H1 (cell line): ENCODE data around the gene COX18. TPM values are rescaled to one million over a fixed set of nuclear protein-coding genes. Genes with fewer than 3 reads are reported as not detected.

Experiments used
- CTCF ChIA-PET: fragments of 300-600 bp; sonication (Branson Sonifier 250); formaldehyde crosslinking; loops from one replicate; lab custom pipeline; 2021; ENCODE audit not compliant: partially characterized antibody; lab: Charles Lee
- POLR2A ChIA-PET: fragments of 300-600 bp; sonication (Branson Sonifier 250); formaldehyde crosslinking; loops from one replicate; lab custom pipeline; 2021; ENCODE audit warnings: inconsistent platforms; ENCODE audit not compliant: partially characterized antibody; lab: Charles Lee
- DNase-seq, 2 experiments: peaks; one replicate each; pipeline versions ENCODE4 v3.0.0 to v3.0.0-alpha.2; 2010 to 2022; ENCODE audit warnings: low spot score in 2 of 2, low read depth in 1 of 2, mixed read lengths in 1 of 2
- FAIRE-seq: peaks from 2 replicates; lab custom pipeline; 2011; peaks lifted over from hg19 to GRCh38; lab: Jason Lieb, UNC
- H2AFZ ChIP-seq: 2 replicates; pipeline ENCODE4 v1.8.1; 2012; ENCODE audit warnings: low read length, inconsistent platforms
- H2AK5ac ChIP-seq: 2 replicates; pipeline ENCODE4 v1.6.1; 2013; ENCODE audit warnings: low read depth, low read length
- H2BK120ac ChIP-seq: replicated peaks from 2 replicates; pipeline ENCODE3; 2013; ENCODE audit warnings: low read depth, low read length, inconsistent platforms
- H2BK12ac ChIP-seq: 2 replicates; pipeline ENCODE4 v1.6.1; 2013; ENCODE audit warnings: low read depth, low read length
- H2BK15ac ChIP-seq: 2 replicates; pipeline ENCODE4 v1.6.1; 2013; ENCODE audit warnings: low read length
- H2BK20ac ChIP-seq: 2 replicates; pipeline ENCODE4 v1.6.1; 2013; ENCODE audit warnings: low read length
- H2BK5ac ChIP-seq: 2 replicates; pipeline ENCODE4 v1.6.1; 2013; ENCODE audit warnings: low read depth, low read length
- H3K14ac ChIP-seq: 2 replicates; pipeline ENCODE4 v1.6.1; 2013; ENCODE audit warnings: inconsistent platforms; ENCODE audit not compliant: insufficient read length
- H3K18ac ChIP-seq: 2 replicates; pipeline ENCODE4 v1.6.1; 2013; ENCODE audit warnings: low read length; ENCODE audit errors: extremely low read depth
- H3K23ac ChIP-seq: 2 replicates; pipeline ENCODE4 v1.6.1; 2013; ENCODE audit warnings: inconsistent platforms; ENCODE audit not compliant: insufficient read length
- H3K23me2 ChIP-seq: 2 replicates; pipeline ENCODE4 v1.6.1; 2013; ENCODE audit warnings: low read depth, low read length
- H3K27ac ChIP-seq: 2 replicates; pipeline ENCODE4 v1.6.1; 2011; ENCODE audit warnings: low read depth, low read length, inconsistent platforms
- H3K27me3 ChIP-seq, 4 experiments: replicated peaks in 1 of 4; 1 replicate in 1 of 4; 2 replicates in 3 of 4; pipeline versions ENCODE4 v1.6.1 to v1.8.1; 2011 to 2013; ENCODE audit warnings: low read length in 3 of 4, mild to moderate bottlenecking in 3 of 4, inconsistent platforms in 2 of 4, mixed read lengths in 2 of 4, moderate library complexity in 1 of 4; ENCODE audit not compliant: control insufficient read depth in 3 of 4, insufficient read depth in 3 of 4; ENCODE audit errors: extremely low read depth in 1 of 4
- H3K36me3 ChIP-seq, 4 experiments: 2 replicates each; pipeline versions ENCODE4 v1.6.1 to v1.8.1; 2011 to 2013; ENCODE audit warnings: mild to moderate bottlenecking in 4 of 4, low read length in 3 of 4, moderate library complexity in 2 of 4, control low read depth in 1 of 4, inconsistent platforms in 1 of 4; ENCODE audit not compliant: insufficient read depth in 4 of 4, control insufficient read depth in 2 of 4
- H3K4ac ChIP-seq: replicated peaks from 2 replicates; pipeline ENCODE3; 2013; ENCODE audit warnings: low read length, low read depth, mixed read lengths, inconsistent platforms; ENCODE audit not compliant: insufficient read length
- H3K4me1 ChIP-seq, 4 experiments: replicated peaks in 1 of 4; 1 replicate in 1 of 4; 2 replicates in 3 of 4; pipeline versions ENCODE4 v1.6.1 to v1.8.1; 2011 to 2013; ENCODE audit warnings: low read length in 3 of 4, inconsistent platforms in 2 of 4, mixed read lengths in 1 of 4; ENCODE audit not compliant: insufficient read depth in 4 of 4, control insufficient read depth in 3 of 4
- H3K4me2 ChIP-seq, 2 experiments: 2 replicates each; pipeline versions ENCODE4 v1.6.1 to v1.8.1; 2011 to 2013; ENCODE audit warnings: low read depth in 2 of 2, low read length in 2 of 2, control low read depth in 1 of 2, inconsistent platforms in 1 of 2, mild to moderate bottlenecking in 1 of 2; ENCODE audit not compliant: insufficient read depth in 1 of 2
- H3K4me3 ChIP-seq, 4 experiments: fragments of 200-600, 300-600 bp in 1 of 4; sonication (generic), shearing (Covaris generic), sonication (Bioruptor Twin) in 1 of 4; 2 replicates each; pipeline versions ENCODE4 v1.5.1 to v1.8.1; 2011 to 2016; ENCODE audit warnings: low read length in 4 of 4, low read depth in 3 of 4, control low read depth in 2 of 4, inconsistent platforms in 2 of 4, mild to moderate bottlenecking in 2 of 4, mixed read lengths in 1 of 4, moderate library complexity in 1 of 4; ENCODE audit not compliant: insufficient read depth in 2 of 4; ENCODE audit errors: extremely low read depth in 1 of 4
- H3K56ac ChIP-seq: replicated peaks from 2 replicates; pipeline ENCODE3; 2013; ENCODE audit warnings: low read depth, mild to moderate bottlenecking, mixed read lengths, low read length, inconsistent platforms; ENCODE audit not compliant: insufficient read length
- H3K79me1 ChIP-seq: 2 replicates; pipeline ENCODE4 v1.6.1; 2013; ENCODE audit warnings: low read depth, low read length, control low read depth
- H3K79me2 ChIP-seq, 2 experiments: 2 replicates each; pipeline versions ENCODE4 v1.6.1 to v1.8.1; 2012 to 2013; ENCODE audit warnings: low read length in 2 of 2, mild to moderate bottlenecking in 2 of 2, inconsistent platforms in 1 of 2; ENCODE audit not compliant: insufficient read depth in 2 of 2, control insufficient read depth in 1 of 2
- H3K9ac ChIP-seq, 4 experiments: replicated peaks in 1 of 4; 1 replicate in 1 of 4; 2 replicates in 3 of 4; pipeline versions ENCODE4 v1.6.1 to v1.8.1; 2011 to 2013; ENCODE audit warnings: low read depth in 3 of 4, low read length in 3 of 4, control low read depth in 2 of 4, mild to moderate bottlenecking in 2 of 4, moderate library complexity in 2 of 4, inconsistent platforms in 1 of 4; ENCODE audit errors: extremely low read depth in 1 of 4
- H3K9me3 ChIP-seq, 2 experiments: 2 replicates each; pipeline versions ENCODE4 v1.6.1 to v1.8.1; 2012 to 2013; ENCODE audit warnings: mild to moderate bottlenecking in 2 of 2, moderate library complexity in 2 of 2, control low read depth in 1 of 2, inconsistent platforms in 1 of 2, low read depth in 1 of 2, low read length in 1 of 2, mixed read lengths in 1 of 2; ENCODE audit not compliant: insufficient read depth in 2 of 2
- H4K20me1 ChIP-seq, 2 experiments: replicated peaks in 1 of 2; 2 replicates each; pipeline versions ENCODE3 to v1.8.1; 2011 to 2013; ENCODE audit warnings: inconsistent platforms in 2 of 2, low read length in 2 of 2, mild to moderate bottlenecking in 1 of 2; ENCODE audit not compliant: insufficient read depth in 2 of 2, control insufficient read depth in 1 of 2
- H4K5ac ChIP-seq: 2 replicates; pipeline ENCODE4 v1.6.1; 2013; ENCODE audit warnings: low read length, low read depth, mixed read lengths, inconsistent platforms; ENCODE audit not compliant: insufficient read length
- H4K8ac ChIP-seq: 2 replicates; pipeline ENCODE4 v1.8.0; 2013; ENCODE audit warnings: mild to moderate bottlenecking, moderate library complexity, low read length, inconsistent platforms; ENCODE audit not compliant: insufficient read depth; ENCODE audit errors: extremely low read depth
- H4K91ac ChIP-seq: replicated peaks from 2 replicates; pipeline ENCODE3; 2013; ENCODE audit warnings: low read length, mixed read lengths, inconsistent platforms; ENCODE audit not compliant: insufficient read length
- BACH1 ChIP-seq: IDR thresholded peaks from 2 replicates; pipeline ENCODE4 v1.6.1; 2012; ENCODE audit warnings: low read length, improper control_type of control experiment
- BRCA1 ChIP-seq: IDR thresholded peaks from 2 replicates; pipeline ENCODE4 v1.6.1; 2012; ENCODE audit warnings: low read depth, low read length, improper control_type of control experiment
- CEBPB ChIP-seq: IDR thresholded peaks from 2 replicates; pipeline ENCODE4 v1.6.1; 2012; ENCODE audit warnings: low read depth, low read length
- EGR1 ChIP-seq: IDR thresholded peaks from 2 replicates; pipeline ENCODE4 v1.6.1; 2011; ENCODE audit warnings: low read depth, low read length, borderline replicate concordance
- JUN ChIP-seq: IDR thresholded peaks from 2 replicates; pipeline ENCODE4 v1.6.1; 2011; ENCODE audit warnings: low read depth, mild to moderate bottlenecking, improper control_type of control experiment, low read length
- KDM4A ChIP-seq: IDR thresholded peaks from one replicate; pipeline ENCODE4 v1.7.1; 2012; ENCODE audit warnings: low read depth, mild to moderate bottlenecking, moderate library complexity, low read length, inconsistent platforms; ENCODE audit not compliant: severe bottlenecking
- KDM5A ChIP-seq: fragments of 200-600 bp; IDR thresholded peaks from 2 replicates; pipeline ENCODE4 v1.7.1; 2012; ENCODE audit warnings: mild to moderate bottlenecking, low read length, inconsistent platforms, mixed read lengths
- RFX5 ChIP-seq: IDR thresholded peaks from 2 replicates; pipeline ENCODE4 v1.6.1; 2011; ENCODE audit warnings: low read depth, low read length, improper control_type of control experiment, borderline replicate concordance
- SIRT6 ChIP-seq: IDR thresholded peaks from one replicate; pipeline ENCODE4 v1.7.1; 2012; ENCODE audit warnings: low read length, inconsistent platforms
- SP4 ChIP-seq: IDR thresholded peaks from 2 replicates; pipeline ENCODE4 v1.6.1; 2012; ENCODE audit warnings: low read length, inconsistent platforms
- TAF7 ChIP-seq: optimal IDR thresholded peaks from 2 replicates; pipeline ENCODE3; 2011; ENCODE audit warnings: low read depth, mild to moderate bottlenecking, inconsistent platforms, low read length, moderate library complexity, borderline replicate concordance
- ZNF274 ChIP-seq: IDR thresholded peaks from 2 replicates; pipeline ENCODE4 v1.7.0; 2012; ENCODE audit warnings: low read length, borderline replicate concordance; ENCODE audit errors: extremely low read depth
- WGBS, 2 experiments: shearing (Covaris generic) in 1 of 2; methylation state at CpG; one replicate each; pipeline versions ENCODE4 v1.1.6 to v1.1.7; 2013 to 2015; ENCODE audit warnings: low lambda C conversion rate in 2 of 2, mixed read lengths in 2 of 2, inconsistent platforms in 1 of 2, low coverage in 1 of 2, missing lambda C conversion rate in 1 of 2; ENCODE audit not compliant: insufficient replicate concordance in 2 of 2, insufficient coverage in 1 of 2, insufficient read length in 1 of 2; ENCODE audit errors: extremely low coverage in 1 of 2, missing lambda C conversion rate in 1 of 2; 5-methylcytosine and 5-hydroxymethylcytosine counted together
- polyA plus RNA-seq, 7 experiments: library from polyadenylated mRNA; depleted of rRNA in 3 of 7; stranded (reverse) in 5 of 7; unstranded in 2 of 7; fragments of >200 nt in 5 of 7; fragments of 200-250 nt in 2 of 7; gene quantifications; 1 replicate in 5 of 7; 2 replicates in 1 of 7; 4 replicates in 1 of 7; pipeline versions ENCODE4 v1.2.1 to v1.2.3, GENCODE V29; 2011 to 2013; ENCODE audit warnings: missing spikeins in 2 of 7, mixed read lengths in 2 of 7
- total RNA-seq: library from RNA; stranded (reverse); fragmentation: NEBNext Ultra II Directional; extraction: Animal tissue kit (Norgen Biotek cat#: 25700); gene quantifications from 2 replicates; pipeline ENCODE4 v1.2.1, GENCODE V29; 2021

COX18 gene
- total and polyA plus RNA-seq, 2 of the 8 experiments (the other 6 are each of a cell fraction or from before 2014, with no cell fraction given): 23.0 to 23.7 TPM

- Histone ChIP-seq H2BK20ac (no peak overlapping the region), H3K27me3 (no peaks in the 10 kb centered on the region), H3K23ac (no peak overlapping the region), H2BK120ac (no peak overlapping the region), H3K27ac (no peak overlapping the region), H3K56ac (no peak overlapping the region), H3K4me2 (no peak overlapping the region), H3K4ac (no peak overlapping the region), H2AK5ac (no peak overlapping the region), H3K79me1 (no peaks in the 10 kb centered on the region), H3K4me3 (no peak overlapping the region), H2BK12ac (no peak overlapping the region), H2BK15ac (no peak overlapping the region), H4K8ac (no peak overlapping the region), H4K91ac (no peak overlapping the region), H3K79me2 (no peaks in the 10 kb centered on the region), H2AFZ (no peak overlapping the region), H3K18ac (no peak overlapping the region), H3K14ac (no peak overlapping the region), H3K9ac (no peak overlapping the region), H3K4me1 (no peaks in the 10 kb centered on the region), H4K5ac (no peak overlapping the region), H2BK5ac (no peak overlapping the region), H3K36me3 (peaks cover 6 to 45% (median 19%) of the 10 kb centered on the region in 4 experiments), H4K20me1 (peaks cover 0 to 2% of the 10 kb centered on the region in 2 experiments), H3K23me2 (no peaks in the 10 kb centered on the region), H3K9me3 (no peaks in the 10 kb centered on the region)
- no peak for TF ChIP-seq KDM4A
- TF ChIP-seq JUN: no peak
- no peak for TF ChIP-seq BRCA1
- TF ChIP-seq EGR1: no peak
- TF ChIP-seq SIRT6: no peak
- TF ChIP-seq CEBPB: no peak
- no peak for TF ChIP-seq BACH1
- no peak for TF ChIP-seq RFX5
- no peak for TF ChIP-seq ZNF274
- TF ChIP-seq KDM5A: no peak
- no peak for TF ChIP-seq SP4
- no peak for TF ChIP-seq TAF7
- no peak for FAIRE-seq
- POLR2A ChIA-PET: no interaction called here
- CTCF ChIA-PET: no interaction called here
- WGBS, 2 experiments: 90% methylated on average over 3 of the region's 3 CpGs; no CpG with 5 or more reads in 1 of the 2 experiments
- DNase-seq: no peak
Observed at GRCh38 chr4:73075832-73076231, 6.3 kb upstream of the COX18 start.
